HG02938 (cell line): ENCODE results near the gene CCNK.

Source experiments
- ATAC-seq: cut with Tn5 transposase; IDR thresholded peaks from one replicate; pipeline ENCODE4 v1.9.1; 2021; ENCODE audit warnings: mild to moderate bottlenecking, moderate library complexity; ENCODE audit not compliant: unreplicated experiment

CCNK gene

DNA sequence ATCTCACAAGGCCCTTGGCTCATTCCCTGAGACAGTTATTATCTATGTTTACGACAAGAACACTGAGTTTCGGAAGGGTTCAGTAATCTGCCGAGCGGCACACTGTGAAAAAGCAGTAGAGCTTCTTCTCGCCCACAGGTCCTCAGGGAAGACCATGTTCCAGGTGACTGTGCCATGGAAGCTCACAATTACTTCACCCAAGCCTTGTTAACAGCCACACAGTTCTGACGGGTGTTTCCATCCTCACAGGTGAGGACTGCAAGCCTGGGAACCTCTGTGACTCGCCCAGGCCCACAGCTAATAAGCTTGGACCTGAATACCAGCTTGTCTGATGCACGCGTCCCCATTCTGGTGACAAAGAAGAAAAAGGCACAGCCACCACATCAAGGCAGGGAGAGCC is 15.9 kb upstream of the CCNK start:
- ATAC-seq, result no peak

DNA sequence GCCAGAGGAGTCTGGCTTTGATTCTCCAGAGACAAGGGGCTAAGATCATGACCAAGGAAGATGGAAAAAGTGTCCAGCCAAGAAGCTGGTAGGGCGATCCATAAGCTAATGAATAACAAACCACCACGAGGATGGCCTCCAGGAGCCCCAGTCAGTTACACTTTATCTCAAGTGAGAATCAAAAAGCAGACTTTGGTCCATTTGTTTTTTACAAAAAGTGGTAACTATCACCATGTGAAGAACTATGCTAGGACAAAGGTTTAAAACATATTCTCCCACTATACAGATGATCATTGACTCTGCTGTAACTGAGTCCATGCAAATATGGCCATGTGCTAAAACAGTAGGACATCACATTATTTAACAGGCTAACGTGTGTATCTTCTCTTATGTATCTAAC is 14.5 kb upstream of the CCNK start:
- ATAC-seq, result no peak

DNA sequence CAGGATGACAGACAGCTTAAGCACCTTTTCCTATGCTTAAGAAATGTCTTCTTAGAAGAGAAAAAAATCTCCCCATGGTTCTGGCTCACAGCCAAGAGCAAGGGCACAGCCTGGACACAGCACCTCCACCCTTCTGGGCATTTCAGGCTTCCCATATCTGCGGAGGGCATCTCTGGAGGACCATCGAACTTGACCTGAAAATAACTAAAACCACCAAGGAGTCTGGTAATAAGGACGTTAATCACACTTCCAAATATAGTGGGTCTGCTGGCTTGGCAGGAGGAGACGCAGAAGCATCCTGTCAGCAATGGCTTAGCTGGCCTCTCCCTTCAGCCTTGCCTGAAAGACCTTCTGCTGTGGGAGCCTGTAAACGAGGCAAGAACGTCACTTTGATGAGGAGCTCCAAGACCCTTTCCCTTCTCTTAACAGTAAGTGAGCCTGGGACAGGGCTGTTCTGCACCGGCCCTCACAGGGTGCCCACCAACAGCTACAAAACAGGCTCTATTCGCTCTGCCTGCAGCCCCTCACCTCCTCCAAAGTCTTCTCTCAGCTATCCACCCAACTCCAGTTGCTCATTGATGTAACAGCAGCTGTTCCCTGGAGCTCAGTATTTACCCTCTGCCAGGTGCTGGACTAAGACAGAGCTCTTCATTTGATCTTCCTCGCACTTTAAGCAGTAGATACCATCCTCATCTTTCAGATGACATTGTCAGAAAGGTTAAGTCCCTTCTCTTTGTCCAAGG is 13.7 kb upstream of the CCNK start:
- ATAC-seq, result no peak

DNA sequence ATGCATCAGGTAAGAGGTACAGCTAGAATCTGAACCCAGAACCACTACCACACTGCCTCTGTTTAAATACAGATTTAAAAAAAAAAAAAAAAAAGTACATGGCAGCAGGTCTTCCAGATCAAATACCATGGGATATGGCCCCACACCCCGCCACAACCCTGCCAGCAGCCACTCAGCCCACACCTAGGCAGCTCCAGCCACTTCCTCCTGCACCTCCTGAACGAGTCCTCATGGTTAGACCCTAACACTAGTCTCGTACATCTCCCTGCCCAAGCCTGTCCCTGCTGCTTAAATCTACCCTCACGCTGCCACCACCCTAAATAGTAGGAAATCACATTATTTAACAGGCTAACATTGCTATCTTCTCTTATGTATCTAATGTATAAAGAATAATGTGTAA is 13.1 kb upstream of the CCNK start:
- ATAC-seq, result no peak

DNA sequence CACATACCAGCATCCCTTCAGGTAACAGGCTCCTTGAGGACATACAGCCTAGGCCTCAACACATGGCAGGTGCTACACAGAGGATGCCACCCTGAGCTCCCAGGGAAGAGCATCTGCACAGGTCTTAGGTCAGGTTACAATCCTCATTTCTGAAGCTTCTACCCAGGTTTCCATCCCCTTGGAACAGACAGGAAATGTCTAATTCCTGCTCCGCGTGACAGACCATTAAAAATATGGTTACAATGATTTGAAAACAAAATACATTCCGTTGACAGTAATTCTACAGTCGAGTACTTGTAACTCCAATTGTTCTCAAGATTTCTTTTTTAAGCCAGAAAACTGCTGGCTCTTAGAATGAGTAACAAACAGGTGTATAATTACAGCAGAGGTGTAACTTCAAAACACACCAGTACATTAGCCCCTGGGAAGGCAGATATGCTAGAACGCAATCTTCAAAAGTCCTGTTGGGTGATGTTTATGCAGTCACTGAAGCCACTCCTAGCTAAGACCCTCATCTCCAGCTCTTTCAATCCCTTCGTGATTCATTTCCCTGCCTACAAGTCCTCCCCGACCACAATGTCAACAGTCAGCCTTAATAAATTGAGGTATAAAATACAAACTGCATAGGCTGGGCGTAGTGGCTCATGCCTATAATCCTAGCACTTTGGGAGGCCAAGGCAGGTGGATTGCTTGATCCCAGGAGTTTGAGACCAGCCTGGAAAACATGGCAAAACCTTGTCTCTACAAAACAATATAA is 12.2 kb upstream of the CCNK start:
- no peak for ATAC-seq

DNA sequence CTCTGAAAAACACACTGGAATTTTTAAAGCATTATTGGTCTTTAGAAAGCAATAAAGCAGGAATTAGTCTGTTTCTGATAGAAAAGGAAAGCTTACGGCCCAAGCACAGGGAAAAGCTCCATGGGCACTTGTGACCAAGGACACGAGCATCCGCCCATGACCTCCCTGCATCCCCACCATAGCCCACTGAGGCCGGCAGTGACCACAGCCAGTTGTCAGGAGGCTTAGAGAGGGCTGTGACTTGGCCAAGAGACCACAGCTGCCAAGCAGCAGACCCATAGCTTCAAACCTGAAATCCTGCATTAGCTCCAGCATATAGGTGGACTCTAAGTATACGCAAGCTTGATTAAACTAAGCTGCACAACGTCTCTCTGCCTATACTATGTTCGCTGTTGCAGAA is 9.5 kb upstream of the CCNK start:
- ATAC-seq, result no peak

DNA sequence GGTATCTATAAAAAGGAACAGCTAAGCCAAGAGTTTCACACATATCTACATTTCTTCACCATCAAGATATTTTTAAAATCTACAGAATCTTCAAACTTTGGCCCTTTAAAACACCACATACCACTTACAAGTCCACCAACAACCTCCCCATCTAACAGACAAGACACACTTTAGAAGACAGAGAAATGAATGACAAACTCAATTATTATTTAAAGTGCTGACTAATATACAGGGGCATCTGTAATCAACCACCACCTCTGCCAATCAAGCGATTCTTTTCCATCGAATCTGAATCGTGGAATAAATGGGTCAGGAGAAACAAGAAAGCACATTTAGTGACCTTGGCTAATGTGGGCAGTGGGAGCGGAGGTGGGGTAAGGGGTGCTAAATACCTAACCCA is 8.3 kb upstream of the CCNK start:
- ATAC-seq, result no peak

DNA sequence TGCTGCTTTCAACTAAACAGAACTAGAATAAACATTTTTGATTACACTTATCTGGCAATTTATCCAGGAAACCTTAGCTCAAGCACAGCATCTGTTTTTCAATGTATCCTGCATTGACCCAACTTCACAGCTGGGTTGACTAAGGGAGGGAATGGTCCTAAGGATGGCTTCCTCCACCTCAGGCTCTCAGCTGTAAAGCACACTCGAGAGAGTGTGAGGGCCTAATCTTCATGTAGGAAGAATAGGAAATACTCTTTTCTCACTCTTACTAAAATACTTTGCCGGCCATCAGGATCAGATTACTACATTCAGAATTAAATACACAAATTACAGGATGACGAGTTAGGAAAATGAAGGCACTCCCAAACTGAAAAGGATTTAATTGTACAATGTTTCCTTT is 7.8 kb upstream of the CCNK start:
- ATAC-seq, result no peak

DNA sequence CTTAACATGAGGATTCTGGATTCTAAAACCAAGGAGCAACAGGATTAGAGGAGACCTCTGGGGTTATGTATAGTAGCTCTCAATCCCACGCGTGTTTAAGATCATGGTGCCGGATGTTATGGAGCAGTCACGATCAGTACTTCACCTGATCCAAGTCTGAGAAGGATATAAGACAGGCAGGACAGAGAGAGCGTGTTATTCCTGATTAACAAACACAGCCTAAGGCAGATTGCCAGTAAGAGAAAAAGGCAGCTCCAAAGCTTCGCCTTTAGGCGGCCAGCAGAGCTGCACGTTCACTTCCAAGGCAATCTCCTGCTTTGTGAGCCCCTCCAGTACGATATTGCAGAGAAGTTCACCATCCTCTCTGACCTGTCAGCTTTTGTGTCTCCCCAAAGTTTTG is 6.0 kb upstream of the CCNK start:
- no peak for ATAC-seq

DNA sequence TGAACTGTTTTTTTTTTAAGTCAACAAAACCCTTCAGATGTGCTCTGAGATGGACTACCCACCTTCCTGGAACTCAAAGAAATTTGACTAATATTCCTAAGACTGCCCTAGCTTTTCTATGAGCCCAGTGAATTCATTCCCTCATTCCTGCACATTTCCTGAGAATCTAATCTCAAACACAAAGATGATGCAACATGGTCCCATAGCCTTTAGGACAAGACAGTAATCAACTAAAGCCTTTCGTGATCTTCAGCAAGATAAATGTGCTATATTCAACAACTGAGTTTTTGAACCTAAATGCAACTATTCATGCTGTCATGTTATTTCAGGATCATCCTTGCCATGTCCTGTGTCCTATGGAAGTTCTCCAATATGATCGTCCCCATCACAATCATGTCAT is 5.5 kb upstream of the CCNK start:
- no peak for ATAC-seq

DNA sequence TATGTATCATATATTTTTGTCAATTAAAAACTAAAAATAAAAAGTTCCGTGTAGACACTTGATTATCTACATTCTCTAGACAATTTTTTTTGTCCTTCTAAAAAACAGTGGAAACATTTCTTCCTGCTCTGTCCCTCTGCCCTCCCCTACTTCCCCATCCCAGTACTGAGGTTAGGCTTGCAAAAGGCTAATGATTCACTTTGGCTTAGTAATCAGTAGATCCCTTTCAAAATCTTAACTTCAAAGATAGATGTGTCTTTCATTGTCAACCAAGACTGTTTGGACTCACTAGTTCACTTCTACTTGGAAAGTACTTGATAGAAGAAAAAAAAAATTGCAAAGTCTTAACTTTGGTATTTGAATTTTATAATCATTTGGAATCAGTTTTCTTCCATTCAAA is 4.3 kb upstream of the CCNK start:
- no peak for ATAC-seq

DNA sequence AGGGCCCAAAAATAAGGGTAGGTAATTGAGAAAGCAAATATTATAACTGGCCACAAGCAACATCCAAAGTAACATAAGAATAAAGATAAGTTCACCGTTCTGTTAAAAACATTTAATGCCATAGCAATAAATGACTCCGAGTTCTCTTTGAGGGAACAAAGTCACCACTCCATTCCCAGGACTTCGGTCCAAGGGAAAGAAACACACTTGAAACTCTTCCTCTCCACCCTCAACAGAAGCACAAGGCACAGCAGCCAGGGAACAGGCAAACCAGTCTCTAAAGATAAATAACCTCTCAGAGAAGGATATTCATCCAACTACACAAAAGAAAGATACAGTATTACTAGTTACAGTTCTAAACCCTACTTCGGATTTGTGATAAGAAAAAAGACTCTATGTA is 3.1 kb upstream of the CCNK start:
- ATAC-seq, result no peak

DNA sequence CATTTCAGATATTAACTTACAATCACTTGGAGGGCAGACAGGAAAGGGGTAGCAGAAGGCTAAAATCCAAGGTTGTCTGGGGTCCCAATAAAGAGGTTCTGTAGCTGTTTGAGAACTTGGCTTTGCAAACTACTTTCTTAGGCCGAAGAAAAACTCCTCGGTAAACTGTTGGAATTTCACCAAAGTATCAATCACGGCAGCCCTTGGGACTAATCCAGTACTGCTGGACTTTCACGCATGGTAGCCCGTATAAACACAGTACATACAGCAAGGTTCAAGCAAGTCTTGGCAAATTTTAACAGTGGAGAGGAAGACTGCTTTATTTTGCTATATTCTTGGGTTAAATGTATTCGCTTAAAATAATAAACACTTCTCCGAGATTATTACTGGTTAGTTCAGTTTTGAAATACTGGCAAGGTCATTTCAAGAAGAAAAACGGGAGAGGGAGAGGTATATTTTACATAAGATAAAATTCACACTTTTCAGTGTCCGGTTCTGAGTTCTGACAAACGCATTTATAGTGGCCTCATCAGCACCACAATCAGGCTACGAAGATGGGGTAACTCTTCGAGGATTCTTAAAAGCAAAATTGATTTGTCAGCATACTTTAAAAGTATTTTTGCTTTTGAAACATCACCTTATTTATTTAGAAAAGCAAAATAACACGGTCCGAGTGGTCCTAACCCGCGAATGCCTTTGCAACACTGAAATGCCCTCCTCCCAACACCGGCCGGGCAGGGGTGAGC is 1.9 kb upstream of the CCNK start:
- ATAC-seq, result no peak

DNA sequence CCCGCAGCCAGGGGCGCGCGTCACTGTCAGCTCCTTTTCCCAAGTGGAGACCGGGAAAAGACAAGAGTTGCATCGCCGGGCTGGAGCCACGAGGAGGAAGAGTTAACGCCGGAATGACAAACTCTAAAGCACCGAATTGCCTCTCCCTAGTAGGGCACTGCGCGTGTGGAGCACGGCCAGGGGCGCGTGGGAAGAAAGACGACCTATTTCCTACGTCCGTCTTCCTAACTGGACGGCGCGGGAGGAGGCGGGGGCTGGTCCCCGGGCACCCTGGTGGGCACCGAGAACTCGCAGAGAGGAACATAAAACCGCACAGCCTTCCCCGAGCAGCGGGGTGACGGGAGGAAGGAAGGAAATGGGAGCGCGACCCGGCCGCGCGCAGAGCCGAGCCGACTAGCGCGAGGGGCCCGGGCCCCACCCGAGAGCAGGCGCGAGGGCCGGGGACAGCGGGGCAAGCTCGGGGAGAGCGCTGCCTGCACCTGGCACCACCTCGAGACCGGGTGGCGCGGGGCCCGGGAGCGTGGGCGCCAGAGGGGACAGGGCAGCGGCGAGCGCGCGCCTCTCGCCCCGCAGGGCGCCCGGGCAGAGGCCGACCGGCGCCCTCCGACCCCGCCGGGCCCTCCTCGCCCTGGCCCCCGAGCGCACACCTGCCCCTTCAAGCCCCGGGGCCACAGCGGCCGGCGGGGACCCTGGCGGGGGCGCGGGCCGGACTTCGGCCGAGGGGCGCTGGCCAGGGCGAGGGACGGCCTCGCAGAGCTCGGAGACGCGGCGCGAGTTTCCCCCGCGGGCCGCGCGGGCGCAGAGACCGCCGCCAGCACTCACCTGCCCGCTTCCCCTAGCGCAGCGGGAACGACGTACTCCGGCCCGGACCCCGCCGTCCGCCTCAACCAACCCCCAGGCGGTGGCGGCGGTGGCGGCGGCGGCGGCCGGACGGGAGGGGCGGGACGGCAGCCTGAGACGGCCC is 1.0 kb upstream of the CCNK start, which contains the start of gene SETD3:
Gene SETD3 (minus strand): TSS at position 954 of the 964 bp plus-strand sequence. CDS start 15,054 bp downstream, outside the sequence.
- ATAC-seq, result peak; percentile 4

DNA sequence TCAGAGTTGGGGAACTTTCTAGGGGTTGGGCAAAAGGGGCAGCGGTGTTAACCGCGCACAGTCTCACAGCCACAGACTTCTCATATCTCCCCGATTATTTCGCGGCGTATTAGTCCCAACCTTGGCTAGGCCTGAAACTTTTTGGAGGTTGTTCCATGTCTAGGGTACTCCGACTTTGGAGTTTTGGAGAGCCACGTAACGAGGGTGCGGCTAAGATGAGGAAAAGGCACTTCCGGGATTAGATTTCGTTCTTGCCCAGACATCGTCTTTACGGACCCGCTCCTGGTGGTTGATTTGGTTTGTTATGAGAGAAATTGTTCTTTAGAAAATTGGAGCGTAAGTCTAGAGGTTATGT is 513 bp downstream of the CCNK start:
- no peak for ATAC-seq

DNA sequence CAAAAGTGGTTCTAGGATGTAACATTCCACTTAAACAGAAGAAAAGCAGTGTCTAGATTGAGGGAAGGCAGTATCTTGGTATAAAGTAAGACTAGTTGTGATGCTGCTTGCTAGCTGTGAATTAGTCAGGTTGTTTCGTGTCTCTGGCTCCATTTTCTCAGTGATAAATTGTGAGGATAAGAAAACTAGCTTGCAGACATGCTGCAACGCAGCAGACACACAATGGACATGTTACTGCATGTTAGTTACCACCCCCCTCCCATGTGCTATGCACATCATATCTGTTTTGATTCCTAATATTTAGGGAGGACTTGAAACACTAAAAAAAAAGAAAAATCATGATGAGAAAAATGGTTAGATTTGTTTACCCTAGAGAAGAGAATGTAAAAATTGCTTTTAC is 2.9 kb downstream of the CCNK start:
- no peak for ATAC-seq

DNA sequence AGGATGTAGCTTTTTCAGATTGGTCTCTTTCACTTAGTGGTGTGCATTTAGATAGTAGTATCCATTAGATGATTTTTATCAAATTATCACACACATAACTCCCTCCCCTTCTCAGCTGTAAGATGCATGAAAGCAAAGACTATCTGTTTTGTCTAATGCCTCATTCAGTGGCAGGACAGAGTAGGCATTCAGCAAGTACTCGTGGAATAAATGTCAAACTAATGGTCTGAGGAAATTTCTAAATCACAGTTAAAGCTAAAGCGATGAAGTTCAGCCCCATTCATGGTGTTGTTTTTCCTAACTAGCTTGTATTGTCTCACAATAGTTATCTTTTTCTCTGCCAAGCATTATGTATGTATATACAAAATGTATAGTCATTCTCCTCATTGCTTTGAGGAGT is 16.1 kb downstream of the CCNK start:
- ATAC-seq, result no peak

DNA sequence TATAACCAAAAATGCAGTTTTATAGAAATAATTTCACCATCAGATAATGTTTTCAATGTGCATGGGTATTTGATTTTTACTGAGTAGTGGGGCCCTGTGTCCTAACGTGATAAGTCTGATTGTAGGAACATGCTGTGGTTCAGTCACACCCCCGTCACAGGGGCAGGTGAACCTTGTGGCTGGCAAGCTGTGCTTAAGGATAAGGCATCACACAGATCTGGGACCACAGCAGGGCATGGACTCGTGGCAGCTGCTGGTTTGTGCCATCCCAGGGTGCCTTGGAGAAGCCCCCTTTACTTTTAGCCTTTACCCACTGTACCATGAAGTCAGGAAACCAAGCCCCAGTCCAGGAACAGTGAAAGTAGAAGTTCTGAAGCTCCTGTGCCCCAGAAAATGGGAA is 16.7 kb downstream of the CCNK start:
- ATAC-seq, result no peak

DNA sequence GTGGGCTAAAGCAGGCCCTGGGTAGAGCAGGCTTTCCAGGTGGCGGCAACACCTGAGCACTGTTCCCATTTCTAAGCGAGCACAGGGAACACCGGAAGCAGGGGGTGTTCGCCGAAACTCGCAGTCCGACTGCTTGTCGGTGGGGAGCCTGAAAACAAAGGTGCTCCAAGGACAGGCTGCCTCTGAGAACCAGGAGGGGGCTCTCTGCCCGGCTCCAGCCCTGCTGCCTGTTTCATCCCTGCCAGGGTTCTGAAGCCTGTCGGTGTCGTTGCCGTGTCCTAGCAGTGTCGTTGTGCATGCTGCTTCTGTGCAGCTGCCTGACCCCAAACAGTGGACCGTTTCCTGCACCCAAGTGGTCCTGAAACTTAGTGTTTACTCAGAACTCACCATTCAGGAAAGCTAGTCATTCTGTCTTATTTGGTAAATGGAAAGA is 21.8 kb downstream of the CCNK start:
- ATAC-seq, result no peak

DNA sequence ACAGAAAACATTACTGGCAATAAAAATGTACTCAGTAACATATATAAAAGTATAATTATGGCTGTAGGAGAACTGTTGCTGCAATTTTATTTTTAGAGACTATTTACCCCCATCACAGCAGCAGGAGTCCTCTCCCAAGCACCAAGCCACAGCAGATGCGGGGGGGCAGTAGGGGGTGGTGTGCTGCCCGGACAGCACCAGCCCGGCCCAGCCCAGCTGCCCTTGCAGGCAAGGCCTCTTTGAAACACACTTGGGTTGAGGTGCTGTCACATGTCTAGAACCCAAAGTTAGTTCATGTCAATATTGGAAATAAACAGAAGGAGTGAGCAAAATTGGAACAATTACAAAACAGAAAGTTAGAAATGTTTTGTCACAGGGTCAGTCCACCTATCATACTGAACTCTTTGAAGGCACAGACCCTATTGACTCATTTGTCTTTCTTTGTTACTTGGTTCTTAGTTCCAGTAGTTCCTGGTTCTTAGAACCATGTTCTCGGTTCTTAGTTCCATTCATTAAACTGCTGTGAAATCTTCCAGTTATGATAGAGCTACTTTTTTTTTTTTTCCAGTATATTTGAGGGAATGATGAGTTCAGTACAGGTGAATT is 22.7 kb downstream of the CCNK start:
- no peak for ATAC-seq
